H1 (cell line): Measurements from ENCODE around the gene TMEM222. TPM values are rescaled to one million over a fixed set of nuclear protein-coding genes. Genes with fewer than 3 reads are reported as not detected.

Source experiments
- CBX5 ChIP-seq: fragments of 300-800, 300-1000 bp; sonication (generic); IDR thresholded peaks from 2 replicates; pipeline ENCODE4 v1.7.1; 2016; ENCODE audit warnings: antibody characterized with exemption, low read length, low read depth
- CBX8 ChIP-seq: fragments of 300-800, 300-1000 bp; sonication (generic); IDR thresholded peaks from 2 replicates; pipeline ENCODE4 v1.7.1; 2016; ENCODE audit warnings: low read depth, low read length, borderline replicate concordance
- MAFK ChIP-seq: IDR thresholded peaks from 2 replicates; pipeline ENCODE4 v1.6.1; 2012; ENCODE audit warnings: low read depth, mild to moderate bottlenecking, improper control_type of control experiment, low read length
- POLR2A ChIP-seq, 2 experiments: IDR thresholded peaks; 1 replicate in 1 of 2; 2 replicates in 1 of 2; pipeline ENCODE4 v1.6.1; 2011; ENCODE audit warnings: low read depth in 2 of 2, low read length in 2 of 2, mild to moderate bottlenecking in 2 of 2; ENCODE audit errors: control extremely low read depth in 1 of 2
- TEAD4 ChIP-seq: IDR thresholded peaks from 2 replicates; pipeline ENCODE4 v1.6.1; 2012; ENCODE audit warnings: low read depth, low read length, inconsistent platforms, mixed read lengths
- polyA plus RNA-seq, 7 experiments: library from polyadenylated mRNA; depleted of rRNA in 3 of 7; stranded (reverse) in 5 of 7; unstranded in 2 of 7; fragments of >200 nt in 5 of 7; fragments of 200-250 nt in 2 of 7; gene quantifications; 1 replicate in 5 of 7; 2 replicates in 1 of 7; 4 replicates in 1 of 7; pipeline versions ENCODE4 v1.2.1 to v1.2.3, GENCODE V29; 2011 to 2013; ENCODE audit warnings: missing spikeins in 2 of 7, mixed read lengths in 2 of 7
- total RNA-seq: library from RNA; stranded (reverse); fragmentation: NEBNext Ultra II Directional; extraction: Animal tissue kit (Norgen Biotek cat#: 25700); gene quantifications from 2 replicates; pipeline ENCODE4 v1.2.1, GENCODE V29; 2021
- TF ChIP-seq, protein P1 (sequence below), 3 experiments: IDR thresholded peaks; 1 replicate in 2 of 3; 2 replicates in 1 of 3; pipeline versions ENCODE4 v1.5.1 to v1.6.1; 2011; ENCODE audit warnings: low read length in 3 of 3, mild to moderate bottlenecking in 3 of 3, inconsistent platforms in 2 of 3, low read depth in 1 of 3, moderate library complexity in 1 of 3; ENCODE audit not compliant: insufficient read depth in 1 of 3; ENCODE audit errors: control extremely low read depth in 1 of 3

TMEM222 gene
- total and polyA plus RNA-seq, 2 of the 8 experiments (the other 6 are each of a cell fraction or from before 2014, with no cell fraction given): 27.0 to 51.8 TPM

DNA sequence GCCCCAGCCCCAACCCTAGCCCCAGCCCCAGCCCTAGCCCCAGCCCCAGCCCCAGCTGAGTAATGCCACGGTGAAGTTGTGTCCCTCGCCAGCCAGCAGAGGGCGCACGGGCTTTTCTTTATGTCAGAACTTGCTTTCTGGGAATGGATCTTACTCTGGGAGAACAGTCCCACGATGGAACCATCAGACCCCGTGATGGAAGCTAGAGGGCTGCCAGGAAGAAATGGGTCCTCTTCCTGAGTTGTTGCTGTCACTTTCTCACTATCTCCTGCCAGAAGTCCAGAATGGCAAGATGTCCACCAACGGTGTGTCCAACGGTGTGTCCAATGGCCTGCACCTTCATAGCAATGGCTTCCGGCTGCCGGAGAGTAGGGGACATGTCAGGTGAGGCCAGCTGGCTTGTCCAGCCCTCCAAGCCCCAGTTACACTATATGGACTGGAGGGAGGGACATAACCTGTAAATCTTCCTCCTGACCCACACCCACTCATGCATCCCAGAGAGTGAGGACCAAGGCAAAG is 25.1 kb upstream of the TMEM222 start (continued):
- TF ChIP-seq, protein P1, sequence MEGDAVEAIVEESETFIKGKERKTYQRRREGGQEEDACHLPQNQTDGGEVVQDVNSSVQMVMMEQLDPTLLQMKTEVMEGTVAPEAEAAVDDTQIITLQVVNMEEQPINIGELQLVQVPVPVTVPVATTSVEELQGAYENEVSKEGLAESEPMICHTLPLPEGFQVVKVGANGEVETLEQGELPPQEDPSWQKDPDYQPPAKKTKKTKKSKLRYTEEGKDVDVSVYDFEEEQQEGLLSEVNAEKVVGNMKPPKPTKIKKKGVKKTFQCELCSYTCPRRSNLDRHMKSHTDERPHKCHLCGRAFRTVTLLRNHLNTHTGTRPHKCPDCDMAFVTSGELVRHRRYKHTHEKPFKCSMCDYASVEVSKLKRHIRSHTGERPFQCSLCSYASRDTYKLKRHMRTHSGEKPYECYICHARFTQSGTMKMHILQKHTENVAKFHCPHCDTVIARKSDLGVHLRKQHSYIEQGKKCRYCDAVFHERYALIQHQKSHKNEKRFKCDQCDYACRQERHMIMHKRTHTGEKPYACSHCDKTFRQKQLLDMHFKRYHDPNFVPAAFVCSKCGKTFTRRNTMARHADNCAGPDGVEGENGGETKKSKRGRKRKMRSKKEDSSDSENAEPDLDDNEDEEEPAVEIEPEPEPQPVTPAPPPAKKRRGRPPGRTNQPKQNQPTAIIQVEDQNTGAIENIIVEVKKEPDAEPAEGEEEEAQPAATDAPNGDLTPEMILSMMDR (IDR thresholded peaks at IDR 0.05; ENCODE audit: control extremely low read depth in 1 of 3, insufficient read depth in 1 of 3, low read depth in 1 of 3, low read length in 3 of 3): peak; percentile 71 to 84 (median 83)
- TF ChIP-seq TEAD4: no peak
- TF ChIP-seq CBX8: no peak
- TF ChIP-seq MAFK: no peak
- TF ChIP-seq POLR2A (IDR thresholded peaks at IDR 0.05; ENCODE audit: control extremely low read depth in 1 of 2, low read depth in 2 of 2, low read length in 2 of 2): no peak
- TF ChIP-seq CBX5: no peak
